NCI-H524 treated with DMSO at 0.1 percent for 48 hours (cell line): ENCODE data around the gene FANCD2OS.
"Not testable (repeated sequence)": the region's sequence is repeated elsewhere in the genome, so short reads cannot be mapped to it uniquely, and the experiment has no call there.

Experiments used
- DNase-seq: peaks from one replicate; lab custom pipeline; 2025; lab: John Stamatoyannopoulos, UW

Gene FANCD2OS

GRCh38 chr3:10108091-10108490 lies at the start of gene FANCD2OS:
FANCD2OS (minus strand) TSS chr3:10108255; CDS start chr3:10104774, 3,481 bp downstream.
- DNase-seq = no peak

GRCh38 chr3:10157031-10157430 lies 49.0 kb upstream of the FANCD2OS start:
- no peak for DNase-seq

- DNase-seq = no peak
Observed at GRCh38 chr3:10155658-10156057, 47.6 kb upstream of the FANCD2OS start.

GRCh38 chr3:10155123-10155472 lies 47.0 kb upstream of the FANCD2OS start:
- no peak for DNase-seq

- no peak for DNase-seq
Observed at GRCh38 chr3:10154335-10155122, 46.5 kb upstream of the FANCD2OS start.

GRCh38 chr3:10150987-10151386 lies 42.9 kb upstream of the FANCD2OS start:
- no peak for DNase-seq

GRCh38 chr3:10149226-10149625 lies 41.2 kb upstream of the FANCD2OS start:
- no peak for DNase-seq

GRCh38 chr3:10145685-10146084 lies 37.6 kb upstream of the FANCD2OS start:
- no peak for DNase-seq

- DNase-seq = no peak
Observed at GRCh38 chr3:10142707-10143560, 34.9 kb upstream of the FANCD2OS start.

GRCh38 chr3:10140996-10141546 lies 33.0 kb upstream of the FANCD2OS start:
- DNase-seq = no peak

GRCh38 chr3:10137178-10137577 lies 29.1 kb upstream of the FANCD2OS start:
- no peak for DNase-seq

GRCh38 chr3:10136426-10137005 lies 28.5 kb upstream of the FANCD2OS start:
- no peak for DNase-seq

- DNase-seq = not testable (repeated sequence)
Observed at GRCh38 chr3:10135872-10136271, 27.8 kb upstream of the FANCD2OS start.

- no peak for DNase-seq
Observed at GRCh38 chr3:10122724-10123123, 14.7 kb upstream of the FANCD2OS start.

GRCh38 chr3:10121064-10121463 lies 13.0 kb upstream of the FANCD2OS start:
- no peak for DNase-seq

- no peak for DNase-seq
Observed at GRCh38 chr3:10119376-10119775, 11.3 kb upstream of the FANCD2OS start.

GRCh38 chr3:10116928-10117327 lies 8.9 kb upstream of the FANCD2OS start:
- no peak for DNase-seq

- no peak for DNase-seq
Observed at GRCh38 chr3:10116138-10116460, 8.0 kb upstream of the FANCD2OS start.

GRCh38 chr3:10115326-10116137 lies 7.5 kb upstream of the FANCD2OS start, which contains the start of gene BRK1:
BRK1 (plus strand) TSS chr3:10115675; CDS start chr3:10115702, 27 bp downstream.
- DNase-seq = peak; percentile 78

GRCh38 chr3:10106919-10107318 lies 1.1 kb downstream of the FANCD2OS start:
- DNase-seq = no peak

GRCh38 chr3:10099041-10099440 lies 9.0 kb downstream of the FANCD2OS start:
- no peak for DNase-seq

GRCh38 chr3:10093678-10094077 lies 14.4 kb downstream of the FANCD2OS start:
- no peak for DNase-seq
